ENCODE data around the gene CSNK2B.

- no peak for TF ChIP-seq EZH2 (IDR thresholded peaks at IDR 0.05; ENCODE audit: borderline replicate concordance, low read length)
- TF ChIP-seq, protein P1, sequence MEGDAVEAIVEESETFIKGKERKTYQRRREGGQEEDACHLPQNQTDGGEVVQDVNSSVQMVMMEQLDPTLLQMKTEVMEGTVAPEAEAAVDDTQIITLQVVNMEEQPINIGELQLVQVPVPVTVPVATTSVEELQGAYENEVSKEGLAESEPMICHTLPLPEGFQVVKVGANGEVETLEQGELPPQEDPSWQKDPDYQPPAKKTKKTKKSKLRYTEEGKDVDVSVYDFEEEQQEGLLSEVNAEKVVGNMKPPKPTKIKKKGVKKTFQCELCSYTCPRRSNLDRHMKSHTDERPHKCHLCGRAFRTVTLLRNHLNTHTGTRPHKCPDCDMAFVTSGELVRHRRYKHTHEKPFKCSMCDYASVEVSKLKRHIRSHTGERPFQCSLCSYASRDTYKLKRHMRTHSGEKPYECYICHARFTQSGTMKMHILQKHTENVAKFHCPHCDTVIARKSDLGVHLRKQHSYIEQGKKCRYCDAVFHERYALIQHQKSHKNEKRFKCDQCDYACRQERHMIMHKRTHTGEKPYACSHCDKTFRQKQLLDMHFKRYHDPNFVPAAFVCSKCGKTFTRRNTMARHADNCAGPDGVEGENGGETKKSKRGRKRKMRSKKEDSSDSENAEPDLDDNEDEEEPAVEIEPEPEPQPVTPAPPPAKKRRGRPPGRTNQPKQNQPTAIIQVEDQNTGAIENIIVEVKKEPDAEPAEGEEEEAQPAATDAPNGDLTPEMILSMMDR (IDR thresholded peaks at IDR 0.05; ENCODE audit: low read length) = no peak
Observed at GRCh38 chr6:31687321-31687720, 21.4 kb downstream of the CSNK2B start.
